Neutrophil (primary cell): ENCODE results near the gene PRRX2.

ENCODE experiments used
- H3K27ac ChIP-seq: fragments of 200-600 bp; sonication (generic); 2 replicates; pipeline ENCODE4 v1.5.1; 2016; ENCODE audit warnings: mild to moderate bottlenecking, moderate library complexity
- H3K27me3 ChIP-seq: fragments of 200-600 bp; sonication (generic); 2 replicates; pipeline ENCODE4 v1.6.0; 2016; ENCODE audit warnings: mild to moderate bottlenecking
- H3K36me3 ChIP-seq: fragments of 200-600 bp; sonication (generic); 2 replicates; pipeline ENCODE4 v1.5.1; 2017
- H3K4me1 ChIP-seq, 2 experiments: fragments of 200-600 bp in 1 of 2; sonication (generic) in 1 of 2; 1 replicate in 1 of 2; 2 replicates in 1 of 2; pipeline versions ENCODE4 v1.5.1 to v1.6.1; 2013 to 2016; ENCODE audit warnings: low read depth in 1 of 2, low read length in 1 of 2, mild to moderate bottlenecking in 1 of 2, moderate library complexity in 1 of 2; ENCODE audit not compliant: control insufficient read depth in 1 of 2, insufficient read depth in 1 of 2
- H3K4me3 ChIP-seq, 2 experiments: fragments of 200-600 bp in 1 of 2; sonication (generic) in 1 of 2; 1 replicate in 1 of 2; 2 replicates in 1 of 2; pipeline ENCODE4 v1.5.1; 2013 to 2016; ENCODE audit warnings: low read depth in 1 of 2, low read length in 1 of 2, mild to moderate bottlenecking in 1 of 2, moderate library complexity in 1 of 2
- H3K9me3 ChIP-seq: fragments of 200-600 bp; sonication (generic); 2 replicates; pipeline ENCODE4 v1.5.1; 2016
- TF ChIP-seq, protein P1 (sequence below): fragments of 200-600 bp; sonication (generic); IDR thresholded peaks from 2 replicates; pipeline ENCODE4 v1.5.1; 2016; ENCODE audit warnings: antibody characterized with exemption

PRRX2 gene

DNA sequence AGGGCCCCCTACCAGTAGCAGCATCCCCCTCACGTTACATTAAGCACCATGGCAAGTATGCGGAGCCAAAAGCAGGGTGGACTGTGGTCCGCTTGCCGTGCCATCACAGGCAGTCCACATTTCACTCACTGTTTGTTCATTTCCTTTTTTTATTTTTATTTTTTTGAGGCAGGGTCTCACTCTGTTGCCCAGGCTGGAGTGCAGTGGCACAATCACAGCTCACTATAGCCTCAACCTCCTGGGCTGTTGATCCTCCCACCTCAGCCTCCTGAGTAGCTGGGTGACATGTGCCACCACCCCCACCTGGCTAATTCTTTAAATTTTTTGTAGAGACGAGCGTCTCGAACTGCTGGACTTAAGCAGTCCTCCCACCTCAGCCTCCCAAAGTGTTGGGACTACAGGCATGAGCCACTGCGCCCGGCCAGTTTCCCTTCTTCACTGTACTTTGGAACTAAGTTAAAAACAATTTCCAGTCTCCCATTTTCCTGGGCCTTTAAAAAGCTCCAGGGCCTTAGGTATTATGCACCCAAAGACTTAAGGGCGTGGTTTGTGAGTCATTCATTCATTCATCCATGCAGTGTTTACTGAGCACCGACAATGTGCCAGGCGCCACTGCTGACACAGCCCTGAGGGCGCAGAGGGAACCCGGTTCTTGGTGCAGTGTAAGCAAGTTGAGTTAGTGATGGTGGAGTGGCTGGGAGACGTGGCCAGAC is 19.9 kb downstream of the PRRX2 start:
- H3K4me1 ChIP-seq, result no peaks in the 10 kb centered on the region
- TF ChIP-seq, protein P1, sequence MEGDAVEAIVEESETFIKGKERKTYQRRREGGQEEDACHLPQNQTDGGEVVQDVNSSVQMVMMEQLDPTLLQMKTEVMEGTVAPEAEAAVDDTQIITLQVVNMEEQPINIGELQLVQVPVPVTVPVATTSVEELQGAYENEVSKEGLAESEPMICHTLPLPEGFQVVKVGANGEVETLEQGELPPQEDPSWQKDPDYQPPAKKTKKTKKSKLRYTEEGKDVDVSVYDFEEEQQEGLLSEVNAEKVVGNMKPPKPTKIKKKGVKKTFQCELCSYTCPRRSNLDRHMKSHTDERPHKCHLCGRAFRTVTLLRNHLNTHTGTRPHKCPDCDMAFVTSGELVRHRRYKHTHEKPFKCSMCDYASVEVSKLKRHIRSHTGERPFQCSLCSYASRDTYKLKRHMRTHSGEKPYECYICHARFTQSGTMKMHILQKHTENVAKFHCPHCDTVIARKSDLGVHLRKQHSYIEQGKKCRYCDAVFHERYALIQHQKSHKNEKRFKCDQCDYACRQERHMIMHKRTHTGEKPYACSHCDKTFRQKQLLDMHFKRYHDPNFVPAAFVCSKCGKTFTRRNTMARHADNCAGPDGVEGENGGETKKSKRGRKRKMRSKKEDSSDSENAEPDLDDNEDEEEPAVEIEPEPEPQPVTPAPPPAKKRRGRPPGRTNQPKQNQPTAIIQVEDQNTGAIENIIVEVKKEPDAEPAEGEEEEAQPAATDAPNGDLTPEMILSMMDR, result no peak
- H3K4me3 ChIP-seq, result no peak overlapping the region
- no peaks in the 10 kb centered on the region for H3K36me3 ChIP-seq
- no peak overlapping the region for H3K27ac ChIP-seq
- H3K27me3 ChIP-seq, result peaks cover 22% of the 10 kb centered on the region
- no peaks in the 10 kb centered on the region for H3K9me3 ChIP-seq

DNA sequence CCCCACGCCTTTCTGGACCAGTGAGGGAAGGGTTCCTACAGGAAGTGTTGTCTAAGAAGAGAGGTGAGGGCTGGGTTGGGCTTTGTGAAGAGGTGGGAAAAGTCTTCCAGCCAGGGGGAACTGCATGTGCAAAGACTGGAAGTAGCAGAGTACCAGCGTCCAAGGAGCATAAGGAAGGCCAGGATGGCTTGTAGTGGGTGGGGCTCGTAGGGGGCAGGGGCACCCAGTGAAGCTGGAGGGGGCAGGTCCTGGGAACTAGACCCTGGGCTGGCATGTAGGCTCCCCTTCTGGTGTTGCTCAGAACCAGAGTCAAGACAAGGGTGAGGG is 20.4 kb downstream of the PRRX2 start:
- TF ChIP-seq, protein P1, result no peak
- H3K4me3 ChIP-seq, result no peak overlapping the region
- no peaks in the 10 kb centered on the region for H3K9me3 ChIP-seq

DNA sequence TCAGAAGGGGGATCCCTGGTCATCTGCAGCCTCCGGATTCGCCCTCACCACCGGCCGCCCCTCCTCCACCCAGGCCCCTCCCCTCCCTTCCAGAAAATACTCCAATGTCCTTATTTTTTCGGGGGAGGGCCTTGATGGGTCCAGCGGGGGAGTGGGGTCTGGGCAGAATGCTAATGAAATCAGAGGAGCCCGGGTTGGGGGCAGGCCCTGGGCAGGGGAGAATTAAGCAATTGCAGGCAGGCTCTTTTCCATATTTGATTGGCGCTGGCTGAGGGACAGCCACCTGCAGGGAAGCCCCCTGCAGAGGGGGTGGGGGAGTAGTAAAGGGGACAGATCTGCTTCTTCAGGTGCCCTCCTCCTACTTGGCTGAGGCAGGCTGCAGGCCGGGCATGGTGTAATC is 21.3 kb downstream of the PRRX2 start:
- H3K4me3 ChIP-seq, result no peak overlapping the region
- no peak overlapping the region for H3K27ac ChIP-seq

More for the DNA sequence above, 20.4 kb downstream of the PRRX2 start:
- no peak overlapping the region for H3K27ac ChIP-seq
- no peaks in the 10 kb centered on the region for H3K4me1 ChIP-seq
- H3K27me3 ChIP-seq, result peaks cover 18% of the 10 kb centered on the region
- no peaks in the 10 kb centered on the region for H3K36me3 ChIP-seq

DNA sequence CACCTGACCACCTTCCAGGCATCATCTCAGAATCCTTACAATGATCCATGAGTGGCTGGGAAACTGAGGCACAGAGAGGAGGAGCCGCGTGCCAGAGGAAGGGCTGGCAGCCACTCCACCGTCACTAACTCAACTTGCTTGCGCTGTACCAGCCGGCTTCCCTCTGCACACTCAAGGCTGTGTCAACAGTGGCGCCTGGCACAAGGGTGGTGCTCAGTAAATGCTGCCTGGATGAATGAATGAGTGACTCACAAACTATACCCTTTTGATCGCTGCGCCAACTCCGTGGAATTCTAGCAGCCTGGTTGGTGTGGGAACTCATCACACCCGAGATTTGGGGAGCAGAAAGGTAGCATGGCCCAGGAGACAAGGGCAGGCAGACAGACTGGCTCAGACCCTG is 21.9 kb downstream of the PRRX2 start:
- H3K27me3 ChIP-seq, result peaks cover 11% of the 10 kb centered on the region
- no peaks in the 10 kb centered on the region for H3K4me1 ChIP-seq
- TF ChIP-seq, protein P1, result no peak
- no peak overlapping the region for H3K4me3 ChIP-seq
- H3K9me3 ChIP-seq, result no peaks in the 10 kb centered on the region
- H3K27ac ChIP-seq, result no peak overlapping the region
- no peaks in the 10 kb centered on the region for H3K36me3 ChIP-seq

More for the DNA sequence above, 21.3 kb downstream of the PRRX2 start:
- Histone ChIP-seq H3K27me3 (peaks cover 9% of the 10 kb centered on the region), H3K4me1 (no peaks in the 10 kb centered on the region), H3K36me3 (no peaks in the 10 kb centered on the region), H3K9me3 (no peaks in the 10 kb centered on the region)
- TF ChIP-seq, protein P1, result no peak

DNA sequence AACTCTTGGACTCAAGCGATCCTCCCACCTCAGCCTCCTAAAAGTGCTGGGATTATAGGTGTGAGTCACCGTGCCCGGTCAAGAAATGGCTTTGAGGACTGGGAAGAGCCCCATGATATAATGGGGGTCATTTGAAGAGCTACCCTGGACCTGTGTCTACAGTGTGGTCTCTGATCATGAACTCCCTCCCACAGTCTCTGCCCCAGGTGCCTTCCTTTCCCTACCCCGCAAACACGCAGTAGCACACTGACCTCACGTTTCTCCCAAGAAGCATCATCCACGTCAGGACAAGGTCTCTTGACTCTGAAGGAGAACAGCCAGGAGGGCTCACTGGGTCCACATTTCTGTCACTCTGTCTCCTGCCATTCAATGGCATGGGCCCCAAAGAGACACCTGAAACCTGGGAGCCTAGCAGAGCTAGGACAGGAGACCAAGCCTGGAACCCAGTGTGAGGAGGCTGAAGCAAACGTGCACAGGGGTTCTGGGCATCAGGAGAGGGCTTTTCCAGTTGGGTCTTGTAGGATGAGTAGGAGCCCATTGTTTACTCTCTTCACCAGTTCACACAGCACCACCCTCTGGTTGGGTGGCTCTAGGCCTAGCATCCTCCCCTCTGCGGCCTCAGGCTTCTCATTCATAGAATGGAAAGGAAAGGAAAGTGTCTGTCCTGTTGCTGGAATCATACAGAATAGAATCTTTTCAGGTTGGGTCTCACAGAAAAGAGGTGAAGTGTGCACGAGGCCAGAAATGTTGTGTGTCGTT is 23.0 kb downstream of the PRRX2 start:
- no peaks in the 10 kb centered on the region for H3K9me3 ChIP-seq
- no peaks in the 10 kb centered on the region for H3K36me3 ChIP-seq
- no peak overlapping the region for H3K4me3 ChIP-seq
- H3K27ac ChIP-seq, result no peak overlapping the region
- peaks cover 18% of the 10 kb centered on the region for H3K27me3 ChIP-seq
- TF ChIP-seq, protein P1, result no peak
- H3K4me1 ChIP-seq, result no peaks in the 10 kb centered on the region
